Measurements from ENCODE around the gene RAB40C.

RAB40C gene

DNA sequence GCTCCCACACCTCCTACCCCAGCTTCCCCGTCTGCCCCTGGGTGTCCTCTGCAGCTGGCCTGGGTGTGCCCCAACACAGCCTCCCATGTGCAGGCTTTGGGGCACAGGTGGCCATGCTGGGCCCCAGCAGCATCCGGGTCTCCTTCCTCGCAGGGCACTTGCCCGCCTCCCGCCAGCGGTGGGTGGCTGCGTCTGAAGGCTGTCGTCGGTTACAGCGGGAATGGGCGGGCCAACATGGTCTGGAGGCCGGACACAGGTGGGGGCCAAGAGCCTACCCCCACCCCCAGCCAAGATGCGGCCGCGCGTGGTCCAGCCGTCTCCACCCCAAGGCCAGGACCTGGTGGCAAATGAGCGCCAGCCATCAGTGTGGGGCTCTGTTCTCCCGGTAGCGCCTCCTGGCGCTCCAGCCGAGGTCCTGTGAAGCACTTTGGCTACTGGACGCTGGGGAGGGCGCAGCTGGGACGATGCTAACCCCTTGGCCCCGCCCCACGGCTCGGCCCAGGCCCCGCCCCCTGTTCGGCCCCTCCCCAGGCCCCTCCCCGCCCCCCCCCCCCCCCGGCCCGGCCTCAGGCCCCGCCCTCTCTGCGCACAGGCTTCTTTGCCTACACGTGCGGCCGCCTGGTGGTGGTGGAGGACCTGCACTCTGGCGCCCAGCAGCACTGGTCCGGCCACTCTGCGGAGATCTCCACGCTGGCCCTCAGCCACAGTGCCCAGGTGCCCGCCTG, 70.8 kb downstream of the RAB40C start:
- peak; percentile 76 to 88 for DNase-seq (ENCODE audit: low read depth in 2 of 2)
- no peak overlapping the region for H3K4me3 ChIP-seq (replicated peaks in 1 of 2; ENCODE audit: low read depth in 2 of 2, low read length in 2 of 2)
- TF ChIP-seq, protein P1, sequence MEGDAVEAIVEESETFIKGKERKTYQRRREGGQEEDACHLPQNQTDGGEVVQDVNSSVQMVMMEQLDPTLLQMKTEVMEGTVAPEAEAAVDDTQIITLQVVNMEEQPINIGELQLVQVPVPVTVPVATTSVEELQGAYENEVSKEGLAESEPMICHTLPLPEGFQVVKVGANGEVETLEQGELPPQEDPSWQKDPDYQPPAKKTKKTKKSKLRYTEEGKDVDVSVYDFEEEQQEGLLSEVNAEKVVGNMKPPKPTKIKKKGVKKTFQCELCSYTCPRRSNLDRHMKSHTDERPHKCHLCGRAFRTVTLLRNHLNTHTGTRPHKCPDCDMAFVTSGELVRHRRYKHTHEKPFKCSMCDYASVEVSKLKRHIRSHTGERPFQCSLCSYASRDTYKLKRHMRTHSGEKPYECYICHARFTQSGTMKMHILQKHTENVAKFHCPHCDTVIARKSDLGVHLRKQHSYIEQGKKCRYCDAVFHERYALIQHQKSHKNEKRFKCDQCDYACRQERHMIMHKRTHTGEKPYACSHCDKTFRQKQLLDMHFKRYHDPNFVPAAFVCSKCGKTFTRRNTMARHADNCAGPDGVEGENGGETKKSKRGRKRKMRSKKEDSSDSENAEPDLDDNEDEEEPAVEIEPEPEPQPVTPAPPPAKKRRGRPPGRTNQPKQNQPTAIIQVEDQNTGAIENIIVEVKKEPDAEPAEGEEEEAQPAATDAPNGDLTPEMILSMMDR (IDR thresholded peaks at IDR 0.05; ENCODE audit: low read depth, low read length) = peak; percentile 24

- no peak overlapping the region for H3K4me3 ChIP-seq (replicated peaks in 1 of 2; ENCODE audit: low read depth in 2 of 2, low read length in 2 of 2)
- DNase-seq (ENCODE audit: low read depth in 2 of 2) = no peak
- TF ChIP-seq, protein P1 (IDR thresholded peaks at IDR 0.05; ENCODE audit: low read depth, low read length) = no peak
Measured at GRCh38 chr16:661184-661821, 71.4 kb downstream of the RAB40C start.

GRCh38 chr16:662095-662494, 72.2 kb downstream of the RAB40C start:
- TF ChIP-seq, protein P1 (IDR thresholded peaks at IDR 0.05; ENCODE audit: low read depth, low read length) = no peak
- H3K4me3 ChIP-seq (replicated peaks in 1 of 2; ENCODE audit: low read depth in 2 of 2, low read length in 2 of 2) = no peak overlapping the region
- DNase-seq (ENCODE audit: low read depth in 2 of 2) = no peak

DNA sequence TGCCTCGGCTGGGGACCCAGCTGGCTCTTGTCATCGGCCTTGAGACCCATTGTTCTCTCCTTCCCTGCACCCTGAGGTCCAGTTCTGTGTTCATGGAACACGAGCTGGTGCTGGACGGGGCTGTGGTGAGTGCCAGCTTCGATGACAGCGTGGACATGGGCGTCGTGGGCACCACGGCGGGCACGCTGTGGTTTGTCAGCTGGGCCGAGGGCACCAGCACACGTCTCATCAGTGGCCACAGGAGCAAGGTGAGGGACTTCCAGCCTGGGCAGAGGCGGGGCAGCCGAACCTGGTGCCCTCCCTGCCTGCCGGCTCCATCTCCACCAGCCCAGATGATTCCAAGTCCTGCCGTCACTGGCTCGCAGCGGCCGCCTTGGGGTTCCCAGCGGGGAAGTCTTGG, 72.7 kb downstream of the RAB40C start:
- H3K4me3 ChIP-seq (replicated peaks in 1 of 2; ENCODE audit: low read depth in 2 of 2, low read length in 2 of 2) = no peak overlapping the region
- TF ChIP-seq, protein P1 (IDR thresholded peaks at IDR 0.05; ENCODE audit: low read depth, low read length) = no peak
- no peak for DNase-seq (ENCODE audit: low read depth in 2 of 2)

GRCh38 chr16:666572-666971, 76.7 kb downstream of the RAB40C start:
- no peak for DNase-seq (ENCODE audit: low read depth in 2 of 2)
- TF ChIP-seq, protein P1 (IDR thresholded peaks at IDR 0.05; ENCODE audit: low read depth, low read length) = no peak
- no peak overlapping the region for H3K4me3 ChIP-seq (replicated peaks in 1 of 2; ENCODE audit: low read depth in 2 of 2, low read length in 2 of 2)

GRCh38 chr16:667113-667779, 77.4 kb downstream of the RAB40C start:
- H3K4me3 ChIP-seq (replicated peaks in 1 of 2; ENCODE audit: low read depth in 2 of 2, low read length in 2 of 2) = no peak overlapping the region
- DNase-seq (ENCODE audit: low read depth in 2 of 2) = no peak
- TF ChIP-seq, protein P1 (IDR thresholded peaks at IDR 0.05; ENCODE audit: low read depth, low read length) = no peak

Data from cardiac fibroblast (primary cell).